ENCODE measurements around the gene AGR2.

AGR2 gene

GRCh38 chr7:16833373-16833772 lies 28.6 kb upstream of the AGR2 start:
- no peak for TF ChIP-seq MAX (IDR thresholded peaks at IDR 0.05)

- no peak for TF ChIP-seq USF1 (IDR thresholded peaks at IDR 0.05)
- no peak for TF ChIP-seq YY1 (IDR thresholded peaks at IDR 0.05; ENCODE audit: low read depth)
- TF ChIP-seq TAF1 (IDR thresholded peaks at IDR 0.05; ENCODE audit: low read depth) = no peak
- no peak for TF ChIP-seq CREB1 (IDR thresholded peaks at IDR 0.05; ENCODE audit: low read depth)
- no peak for TF ChIP-seq REST (IDR thresholded peaks at IDR 0.05; ENCODE audit: low read depth)
- TF ChIP-seq NFIC (IDR thresholded peaks at IDR 0.05) = no peak
- no peak for TF ChIP-seq EGR1 (IDR thresholded peaks at IDR 0.05)
- TF ChIP-seq EP300 (IDR thresholded peaks at IDR 0.05; ENCODE audit: borderline replicate concordance) = no peak
- no peak for TF ChIP-seq MAX (IDR thresholded peaks at IDR 0.05)
- TF ChIP-seq RAD21 (IDR thresholded peaks at IDR 0.05; ENCODE audit: low read depth) = no peak
- TF ChIP-seq FOXM1 (IDR thresholded peaks at IDR 0.05; ENCODE audit: borderline replicate concordance, low read depth) = no peak
- TF ChIP-seq CEBPB (IDR thresholded peaks at IDR 0.05) = no peak
- no peak for TF ChIP-seq TEAD4 (IDR thresholded peaks at IDR 0.05)
- no peak for TF ChIP-seq TCF12 (IDR thresholded peaks at IDR 0.05; ENCODE audit: low read depth)
- TF ChIP-seq ZBTB7A (IDR thresholded peaks at IDR 0.05; ENCODE audit: low read depth) = no peak
Measured at GRCh38 chr7:16826060-16826459, 21.3 kb upstream of the AGR2 start.

- TF ChIP-seq REST (IDR thresholded peaks at IDR 0.05; ENCODE audit: low read depth) (no peak), USF1 (IDR thresholded peaks at IDR 0.05) (no peak), TEAD4 (IDR thresholded peaks at IDR 0.05) (no peak), CEBPB (IDR thresholded peaks at IDR 0.05) (no peak), NFIC (IDR thresholded peaks at IDR 0.05) (no peak), MAX (IDR thresholded peaks at IDR 0.05) (no peak), ZBTB7A (IDR thresholded peaks at IDR 0.05; ENCODE audit: low read depth) (no peak), TAF1 (IDR thresholded peaks at IDR 0.05; ENCODE audit: low read depth) (no peak), CREB1 (IDR thresholded peaks at IDR 0.05; ENCODE audit: low read depth) (no peak), EGR1 (IDR thresholded peaks at IDR 0.05) (no peak), TCF12 (IDR thresholded peaks at IDR 0.05; ENCODE audit: low read depth) (no peak), YY1 (IDR thresholded peaks at IDR 0.05; ENCODE audit: low read depth) (no peak), RAD21 (IDR thresholded peaks at IDR 0.05; ENCODE audit: low read depth) (no peak), EP300 (IDR thresholded peaks at IDR 0.05; ENCODE audit: borderline replicate concordance) (no peak), FOXM1 (IDR thresholded peaks at IDR 0.05; ENCODE audit: borderline replicate concordance, low read depth) (no peak)
Measured at GRCh38 chr7:16822029-16822428, 17.2 kb upstream of the AGR2 start.

GRCh38 chr7:16818732-16819131 lies 13.9 kb upstream of the AGR2 start:
- TF ChIP-seq NFIC (IDR thresholded peaks at IDR 0.05) (no peak), FOXM1 (IDR thresholded peaks at IDR 0.05; ENCODE audit: borderline replicate concordance, low read depth) (no peak), EP300 (IDR thresholded peaks at IDR 0.05; ENCODE audit: borderline replicate concordance) (no peak), CREB1 (IDR thresholded peaks at IDR 0.05; ENCODE audit: low read depth) (no peak), YY1 (IDR thresholded peaks at IDR 0.05; ENCODE audit: low read depth) (no peak), REST (IDR thresholded peaks at IDR 0.05; ENCODE audit: low read depth) (no peak), CEBPB (IDR thresholded peaks at IDR 0.05) (no peak), USF1 (IDR thresholded peaks at IDR 0.05) (no peak), EGR1 (IDR thresholded peaks at IDR 0.05) (no peak), ZBTB7A (IDR thresholded peaks at IDR 0.05; ENCODE audit: low read depth) (no peak), TCF12 (IDR thresholded peaks at IDR 0.05; ENCODE audit: low read depth) (no peak), TEAD4 (IDR thresholded peaks at IDR 0.05) (no peak), MAX (IDR thresholded peaks at IDR 0.05) (no peak), RAD21 (IDR thresholded peaks at IDR 0.05; ENCODE audit: low read depth) (no peak), TAF1 (IDR thresholded peaks at IDR 0.05; ENCODE audit: low read depth) (no peak)

Data from Ishikawa (cell line).